ENCODE measurements around the gene JMJD6. TPM values are rescaled to one million over a fixed set of nuclear protein-coding genes. Genes with fewer than 3 reads are reported as not detected.

JMJD6 gene
- total and polyA plus RNA-seq, 2 experiments from 2014 or later: 19.3 to 44.8 TPM

GRCh38 chr17:76709077-76709950, 17.1 kb downstream of the JMJD6 start:
- DNase-seq (ENCODE audit: low spot score): peak; percentile 84
- Histone ChIP-seq H3K4me2 (peak overlapping the region; percentile 97), H2AFZ (peak overlapping the region; percentile 60), H3K9me3 (ENCODE audit: low read depth) (no peaks in the 10 kb centered on the region), H3K4me3 (peak overlapping the region; percentile 40), H3K4me1 (ENCODE audit: insufficient read depth) (peaks cover 34% of the 10 kb centered on the region), H3K9me2 (replicated peaks; ENCODE audit: insufficient read depth) (no peaks in the 10 kb centered on the region), H3K27me3 (no peaks in the 10 kb centered on the region), H3K36me3 (replicated peaks; ENCODE audit: insufficient read depth, low read depth) (no peaks in the 10 kb centered on the region), H3K27ac (peak overlapping the region; percentile 95), H4K20me1 (ENCODE audit: insufficient read depth, poor library complexity, severe bottlenecking) (peaks cover 8% of the 10 kb centered on the region), H3K79me2 (peaks cover 49% of the 10 kb centered on the region)
- no peak for TF ChIP-seq EZH2 (IDR thresholded peaks at IDR 0.05; ENCODE audit: borderline replicate concordance)
- TF ChIP-seq EZH2phosphoT487 (IDR thresholded peaks at IDR 0.05; ENCODE audit: low read depth, severe bottlenecking, unreplicated experiment): no peak
- TF ChIP-seq, protein P1, sequence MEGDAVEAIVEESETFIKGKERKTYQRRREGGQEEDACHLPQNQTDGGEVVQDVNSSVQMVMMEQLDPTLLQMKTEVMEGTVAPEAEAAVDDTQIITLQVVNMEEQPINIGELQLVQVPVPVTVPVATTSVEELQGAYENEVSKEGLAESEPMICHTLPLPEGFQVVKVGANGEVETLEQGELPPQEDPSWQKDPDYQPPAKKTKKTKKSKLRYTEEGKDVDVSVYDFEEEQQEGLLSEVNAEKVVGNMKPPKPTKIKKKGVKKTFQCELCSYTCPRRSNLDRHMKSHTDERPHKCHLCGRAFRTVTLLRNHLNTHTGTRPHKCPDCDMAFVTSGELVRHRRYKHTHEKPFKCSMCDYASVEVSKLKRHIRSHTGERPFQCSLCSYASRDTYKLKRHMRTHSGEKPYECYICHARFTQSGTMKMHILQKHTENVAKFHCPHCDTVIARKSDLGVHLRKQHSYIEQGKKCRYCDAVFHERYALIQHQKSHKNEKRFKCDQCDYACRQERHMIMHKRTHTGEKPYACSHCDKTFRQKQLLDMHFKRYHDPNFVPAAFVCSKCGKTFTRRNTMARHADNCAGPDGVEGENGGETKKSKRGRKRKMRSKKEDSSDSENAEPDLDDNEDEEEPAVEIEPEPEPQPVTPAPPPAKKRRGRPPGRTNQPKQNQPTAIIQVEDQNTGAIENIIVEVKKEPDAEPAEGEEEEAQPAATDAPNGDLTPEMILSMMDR (IDR thresholded peaks at IDR 0.05; ENCODE audit: poor library complexity): no peak
- WGBS (ENCODE audit: low lambda C conversion rate, missing lambda C conversion rate): 33% methylated on average over 29 of the region's 29 CpGs

DNA sequence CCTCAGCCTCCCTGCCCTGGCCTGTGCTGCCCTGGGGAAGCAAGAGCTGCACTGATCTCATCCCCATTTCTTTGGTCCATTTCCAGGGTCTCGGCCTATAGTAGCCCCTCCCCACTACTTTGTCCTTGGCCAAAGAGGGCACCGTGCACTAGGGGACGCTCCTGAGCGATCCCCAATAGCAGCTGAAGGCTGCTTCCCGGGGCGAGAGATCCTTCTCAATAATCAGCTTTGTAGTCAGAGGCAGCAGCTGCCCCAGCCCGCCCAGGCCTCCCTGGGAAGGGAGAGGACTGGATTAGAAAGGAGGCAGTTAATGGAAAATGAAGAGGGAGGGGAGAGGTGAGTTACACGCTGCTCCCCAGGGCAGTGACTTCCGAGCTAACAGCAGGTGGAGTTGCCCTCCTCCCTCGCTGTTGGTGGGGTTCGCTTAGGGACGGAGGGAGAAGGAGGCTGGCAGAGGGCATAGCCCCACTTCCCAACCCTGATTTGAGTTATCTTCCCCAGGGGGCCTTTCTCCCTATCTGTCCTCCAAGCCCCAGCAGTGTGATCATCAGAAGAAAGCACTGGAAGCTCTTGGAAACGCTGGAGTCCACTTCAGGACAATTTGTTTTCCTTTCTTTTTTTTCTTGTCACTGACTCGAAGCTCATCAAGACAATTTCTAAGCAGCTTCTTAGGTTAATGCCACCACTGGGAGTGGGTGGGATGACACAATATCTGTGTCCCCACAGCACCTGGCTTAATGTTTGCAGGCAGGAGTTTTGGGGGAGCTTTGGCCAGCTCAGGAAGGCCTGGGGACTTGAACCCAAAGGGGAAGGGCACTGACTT, 18.2 kb downstream of the JMJD6 start:
- H3K36me3 ChIP-seq (replicated peaks; ENCODE audit: insufficient read depth, low read depth): no peaks in the 10 kb centered on the region
- no peak for TF ChIP-seq EZH2phosphoT487 (IDR thresholded peaks at IDR 0.05; ENCODE audit: low read depth, severe bottlenecking, unreplicated experiment)
- no peak for TF ChIP-seq EZH2 (IDR thresholded peaks at IDR 0.05; ENCODE audit: borderline replicate concordance)
- TF ChIP-seq, protein P1 (IDR thresholded peaks at IDR 0.05; ENCODE audit: poor library complexity): no peak
- no peak overlapping the region for H2AFZ ChIP-seq
- no peaks in the 10 kb centered on the region for H3K9me3 ChIP-seq (ENCODE audit: low read depth)
- H3K9me2 ChIP-seq (replicated peaks; ENCODE audit: insufficient read depth): no peaks in the 10 kb centered on the region
- H3K27ac ChIP-seq: peak overlapping the region; percentile 95
- peaks cover 8% of the 10 kb centered on the region for H4K20me1 ChIP-seq (ENCODE audit: insufficient read depth, poor library complexity, severe bottlenecking)
- peaks cover 54% of the 10 kb centered on the region for H3K79me2 ChIP-seq
- no peaks in the 10 kb centered on the region for H3K27me3 ChIP-seq
- H3K4me3 ChIP-seq: no peak overlapping the region
- peak overlapping the region; percentile 97 for H3K4me2 ChIP-seq
- no peak for DNase-seq (ENCODE audit: low spot score)
- peaks cover 34% of the 10 kb centered on the region for H3K4me1 ChIP-seq (ENCODE audit: insufficient read depth)
- 63% methylated on average over 14 of the region's 14 CpGs for WGBS (ENCODE audit: low lambda C conversion rate, missing lambda C conversion rate)

GRCh38 chr17:76706817-76707216, 19.6 kb downstream of the JMJD6 start:
- no peak overlapping the region for H2AFZ ChIP-seq
- no peak overlapping the region for H3K4me3 ChIP-seq
- peaks cover 39% of the 10 kb centered on the region for H3K4me1 ChIP-seq (ENCODE audit: insufficient read depth)
- peaks cover 13% of the 10 kb centered on the region for H4K20me1 ChIP-seq (ENCODE audit: insufficient read depth, poor library complexity, severe bottlenecking)
- DNase-seq (ENCODE audit: low spot score): no peak
- TF ChIP-seq EZH2 (IDR thresholded peaks at IDR 0.05; ENCODE audit: borderline replicate concordance): no peak
- TF ChIP-seq, protein P1 (IDR thresholded peaks at IDR 0.05; ENCODE audit: poor library complexity): no peak
- TF ChIP-seq EZH2phosphoT487 (IDR thresholded peaks at IDR 0.05; ENCODE audit: low read depth, severe bottlenecking, unreplicated experiment): no peak
- H3K9me2 ChIP-seq (replicated peaks; ENCODE audit: insufficient read depth): no peaks in the 10 kb centered on the region
- peaks cover 68% of the 10 kb centered on the region for H3K79me2 ChIP-seq
- no peaks in the 10 kb centered on the region for H3K9me3 ChIP-seq (ENCODE audit: low read depth)
- no peaks in the 10 kb centered on the region for H3K36me3 ChIP-seq (replicated peaks; ENCODE audit: insufficient read depth, low read depth)
- H3K4me2 ChIP-seq: no peak overlapping the region
- H3K27me3 ChIP-seq: no peaks in the 10 kb centered on the region
- H3K27ac ChIP-seq: no peak overlapping the region
- WGBS (ENCODE audit: low lambda C conversion rate, missing lambda C conversion rate): 76% methylated on average over 3 of the region's 3 CpGs
